Breast epithelium (tissue), 3 donors: Measurements from ENCODE around the gene CNGA2.

ENCODE experiments used
- CTCF ChIP-seq, 3 donors: fragments of 450-650 bp; IDR thresholded peaks; one replicate each; pipeline ENCODE4 v1.5.1; 2016 to 2017; ENCODE audit warnings: antibody characterized with exemption in 3 of 3, mild to moderate bottlenecking in 3 of 3, moderate library complexity in 3 of 3
- POLR2A ChIP-seq: fragments of 450-650 bp; IDR thresholded peaks from one replicate; pipeline ENCODE4 v1.6.1; 2016; ENCODE audit warnings: antibody characterized with exemption, mild to moderate bottlenecking, moderate library complexity
- POLR2AphosphoS5 ChIP-seq, 3 donors: sonication (generic); formaldehyde crosslinking; IDR thresholded peaks; one replicate each; pipeline ENCODE4 v1.6.1; 2017; ENCODE audit warnings: antibody characterized with exemption in 3 of 3

DNA sequence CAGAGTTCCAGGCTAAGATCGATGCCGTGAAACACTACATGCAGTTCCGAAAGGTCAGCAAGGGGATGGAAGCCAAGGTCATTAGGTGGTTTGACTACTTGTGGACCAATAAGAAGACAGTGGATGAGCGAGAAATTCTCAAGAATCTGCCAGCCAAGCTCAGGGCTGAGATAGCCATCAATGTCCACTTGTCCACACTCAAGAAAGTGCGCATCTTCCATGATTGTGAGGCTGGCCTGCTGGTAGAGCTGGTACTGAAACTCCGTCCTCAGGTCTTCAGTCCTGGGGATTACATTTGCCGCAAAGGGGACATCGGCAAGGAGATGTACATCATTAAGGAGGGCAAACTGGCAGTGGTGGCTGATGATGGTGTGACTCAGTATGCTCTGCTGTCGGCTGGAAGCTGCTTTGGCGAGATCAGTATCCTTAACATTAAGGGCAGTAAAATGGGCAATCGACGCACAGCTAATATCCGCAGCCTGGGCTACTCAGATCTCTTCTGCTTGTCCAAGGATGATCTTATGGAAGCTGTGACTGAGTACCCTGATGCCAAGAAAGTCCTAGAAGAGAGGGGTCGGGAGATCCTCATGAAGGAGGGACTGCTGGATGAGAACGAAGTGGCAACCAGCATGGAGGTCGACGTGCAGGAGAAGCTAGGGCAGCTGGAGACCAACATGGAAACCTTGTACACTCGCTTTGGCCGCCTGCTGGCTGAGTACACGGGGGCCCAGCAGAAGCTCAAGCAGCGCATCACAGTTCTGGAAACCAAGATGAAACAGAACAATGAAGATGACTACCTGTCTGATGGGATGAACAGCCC is 9.3 kb downstream of the CNGA2 start:
- TF ChIP-seq CTCF (IDR thresholded peaks at IDR 0.05) (no peak), POLR2A (no peak), POLR2AphosphoS5 (IDR thresholded peaks at IDR 0.05) (no peak)
